ENCODE results near the gene ABL1.

ABL1 gene

DNA sequence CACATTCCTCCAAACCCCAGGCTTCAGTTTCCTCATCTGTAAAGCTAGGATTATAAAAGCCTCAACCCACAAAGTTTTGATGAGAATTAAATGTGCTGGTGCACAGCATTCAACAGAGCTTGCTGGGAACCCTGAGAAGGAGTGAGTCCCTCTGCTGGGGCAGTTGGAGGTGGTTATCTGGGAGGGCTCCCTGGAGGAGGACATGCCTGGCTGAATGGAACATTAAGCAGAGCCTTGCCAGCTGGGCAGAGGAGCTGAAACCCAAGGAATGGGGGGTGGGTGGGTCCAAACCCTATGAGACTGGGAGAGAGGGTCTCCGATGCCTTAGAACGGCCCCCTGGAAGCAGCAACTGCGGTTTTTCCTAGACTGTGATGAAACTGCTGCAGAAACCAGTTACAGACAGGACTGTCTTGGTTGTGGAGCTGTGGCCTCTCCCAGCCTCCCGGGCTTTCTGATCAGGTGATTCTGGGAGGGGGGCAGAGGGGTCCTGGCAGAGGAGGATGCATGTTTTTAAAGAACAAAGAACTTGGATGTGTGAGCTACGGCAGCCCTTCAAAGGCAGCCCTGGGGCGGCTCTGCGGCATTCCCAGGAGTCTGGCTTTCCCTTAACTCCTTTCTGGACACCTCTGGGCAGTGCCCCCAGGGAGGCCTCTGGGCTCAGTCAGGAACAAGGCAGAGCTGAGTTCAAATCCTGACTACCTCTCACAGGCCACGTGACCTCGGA lies 83.2 kb downstream of the ABL1 start:
- H3K4me2 ChIP-seq (ENCODE audit: low read length), result no peak overlapping the region
- no peaks in the 10 kb centered on the region for H3K9me2 ChIP-seq (ENCODE audit: low read depth, low read length)
- no peak for TF ChIP-seq EZH2 (IDR thresholded peaks at IDR 0.05; ENCODE audit: borderline replicate concordance, low read length)
- TF ChIP-seq, protein P1, sequence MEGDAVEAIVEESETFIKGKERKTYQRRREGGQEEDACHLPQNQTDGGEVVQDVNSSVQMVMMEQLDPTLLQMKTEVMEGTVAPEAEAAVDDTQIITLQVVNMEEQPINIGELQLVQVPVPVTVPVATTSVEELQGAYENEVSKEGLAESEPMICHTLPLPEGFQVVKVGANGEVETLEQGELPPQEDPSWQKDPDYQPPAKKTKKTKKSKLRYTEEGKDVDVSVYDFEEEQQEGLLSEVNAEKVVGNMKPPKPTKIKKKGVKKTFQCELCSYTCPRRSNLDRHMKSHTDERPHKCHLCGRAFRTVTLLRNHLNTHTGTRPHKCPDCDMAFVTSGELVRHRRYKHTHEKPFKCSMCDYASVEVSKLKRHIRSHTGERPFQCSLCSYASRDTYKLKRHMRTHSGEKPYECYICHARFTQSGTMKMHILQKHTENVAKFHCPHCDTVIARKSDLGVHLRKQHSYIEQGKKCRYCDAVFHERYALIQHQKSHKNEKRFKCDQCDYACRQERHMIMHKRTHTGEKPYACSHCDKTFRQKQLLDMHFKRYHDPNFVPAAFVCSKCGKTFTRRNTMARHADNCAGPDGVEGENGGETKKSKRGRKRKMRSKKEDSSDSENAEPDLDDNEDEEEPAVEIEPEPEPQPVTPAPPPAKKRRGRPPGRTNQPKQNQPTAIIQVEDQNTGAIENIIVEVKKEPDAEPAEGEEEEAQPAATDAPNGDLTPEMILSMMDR (IDR thresholded peaks at IDR 0.05; ENCODE audit: low read length), result no peak
- no peaks in the 10 kb centered on the region for H3K4me1 ChIP-seq (ENCODE audit: insufficient read depth, low read length, severe bottlenecking)
- H4K20me1 ChIP-seq (ENCODE audit: insufficient read depth, low read length), result no peaks in the 10 kb centered on the region
- H3F3A ChIP-seq (ENCODE audit: insufficient read depth, low read length), result no peaks in the 10 kb centered on the region
- no peaks in the 10 kb centered on the region for H3K79me2 ChIP-seq (ENCODE audit: insufficient read depth, low read length)
- no peak overlapping the region for H3K27ac ChIP-seq (ENCODE audit: low read depth, low read length, poor library complexity, severe bottlenecking)
- no peak overlapping the region for H3K4me3 ChIP-seq (ENCODE audit: low read depth, low read length, poor library complexity, severe bottlenecking)
- no peaks in the 10 kb centered on the region for H3K36me3 ChIP-seq (ENCODE audit: insufficient read depth, low read length)
- no peak overlapping the region for H3K9ac ChIP-seq (ENCODE audit: low read length)
- H2AFZ ChIP-seq (ENCODE audit: low read length), result no peak overlapping the region
- peaks cover 4% of the 10 kb centered on the region; the same call in 1 of the 2 replicates for H3K27me3 ChIP-seq (ENCODE audit: insufficient read depth, low read length)
- no peaks in the 10 kb centered on the region for H3K9me3 ChIP-seq (ENCODE audit: low read length)

DNA sequence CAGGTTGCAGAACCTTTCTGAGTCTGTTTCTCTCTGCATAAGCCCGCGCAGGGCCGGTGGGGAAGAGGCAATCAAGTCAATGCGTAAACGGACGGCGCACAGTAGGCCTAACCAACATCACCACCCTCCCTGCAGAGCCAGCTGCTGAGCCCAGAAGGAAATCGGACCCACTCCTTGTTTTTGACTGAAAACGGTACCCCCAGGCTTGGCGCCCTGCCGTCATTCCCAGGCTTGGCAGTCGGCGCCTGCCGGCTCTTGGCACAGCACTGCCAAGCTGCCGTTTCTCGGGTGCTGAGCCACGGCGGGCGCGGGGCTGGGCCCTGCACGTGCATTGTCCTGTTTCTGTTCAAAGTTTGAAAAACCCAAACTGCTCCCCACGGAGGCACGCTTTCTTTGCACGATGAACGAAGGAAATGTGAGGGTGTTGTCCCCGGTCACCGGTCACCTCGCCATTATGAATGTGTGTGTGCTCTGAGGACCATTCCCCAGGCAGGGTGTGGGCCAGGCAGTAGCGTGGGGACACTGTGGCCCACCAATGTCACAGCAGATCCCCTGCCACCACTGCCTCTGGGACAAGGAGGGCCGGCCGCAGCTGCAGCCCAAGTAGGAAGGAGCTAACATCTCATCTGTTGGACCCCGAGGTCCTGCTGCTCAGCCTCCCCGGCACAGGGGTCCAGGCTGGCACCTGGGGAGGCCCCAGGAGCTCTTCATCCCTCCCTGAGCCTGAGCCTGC lies 83.9 kb downstream of the ABL1 start:
- no peaks in the 10 kb centered on the region for H3K9me3 ChIP-seq (ENCODE audit: low read length)
- H2AFZ ChIP-seq (ENCODE audit: low read length), result no peak overlapping the region
- no peaks in the 10 kb centered on the region for H4K20me1 ChIP-seq (ENCODE audit: insufficient read depth, low read length)
- H3K9ac ChIP-seq (ENCODE audit: low read length), result no peak overlapping the region
- no peak overlapping the region for H3K4me3 ChIP-seq (ENCODE audit: low read depth, low read length, poor library complexity, severe bottlenecking)
- no peaks in the 10 kb centered on the region for H3K9me2 ChIP-seq (ENCODE audit: low read depth, low read length)
- no peak overlapping the region for H3K27ac ChIP-seq (ENCODE audit: low read depth, low read length, poor library complexity, severe bottlenecking)
- H3K27me3 ChIP-seq (ENCODE audit: insufficient read depth, low read length), result peaks cover 2% of the 10 kb centered on the region; the same call in 1 of the 2 replicates
- no peak overlapping the region for H3K4me2 ChIP-seq (ENCODE audit: low read length)
- H3F3A ChIP-seq (ENCODE audit: insufficient read depth, low read length), result no peaks in the 10 kb centered on the region
- no peak for TF ChIP-seq EZH2 (IDR thresholded peaks at IDR 0.05; ENCODE audit: borderline replicate concordance, low read length)
- TF ChIP-seq, protein P1 (IDR thresholded peaks at IDR 0.05; ENCODE audit: low read length), result no peak
- no peaks in the 10 kb centered on the region for H3K79me2 ChIP-seq (ENCODE audit: insufficient read depth, low read length)
- H3K4me1 ChIP-seq (ENCODE audit: insufficient read depth, low read length, severe bottlenecking), result no peaks in the 10 kb centered on the region
- H3K36me3 ChIP-seq (ENCODE audit: insufficient read depth, low read length), result no peaks in the 10 kb centered on the region

DNA sequence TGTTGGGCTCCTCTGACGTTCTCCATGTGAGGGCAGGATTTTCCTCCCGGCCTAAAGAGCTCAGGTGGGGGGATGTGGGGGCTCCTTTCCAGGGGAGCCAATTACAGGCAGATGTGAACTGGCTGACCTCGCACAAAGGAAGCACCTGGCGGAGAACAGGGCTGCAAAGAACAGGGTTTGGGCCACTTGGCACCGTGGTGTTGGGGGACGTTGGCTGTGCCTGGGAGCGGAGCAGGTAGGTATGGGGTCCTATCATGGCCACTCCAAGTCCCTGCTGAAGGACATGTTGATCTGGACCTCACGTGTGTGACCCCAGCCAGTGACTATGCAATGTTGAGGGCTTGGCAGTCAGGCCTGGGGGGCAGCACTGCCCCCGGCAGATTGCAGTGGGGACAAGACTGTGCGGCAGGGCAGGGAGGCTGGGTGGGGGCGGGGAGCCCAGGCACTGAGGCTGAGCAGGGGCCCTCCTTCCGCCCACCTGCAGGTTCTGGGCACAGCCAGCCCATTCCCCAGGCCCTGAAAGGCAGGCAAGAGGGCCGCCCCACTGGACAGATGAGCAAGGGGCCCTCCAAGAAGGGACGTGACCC lies 84.6 kb downstream of the ABL1 start:
- H3K9ac ChIP-seq (ENCODE audit: low read length), result no peak overlapping the region
- no peaks in the 10 kb centered on the region for H3K4me1 ChIP-seq (ENCODE audit: insufficient read depth, low read length, severe bottlenecking)
- no peaks in the 10 kb centered on the region for H3K9me3 ChIP-seq (ENCODE audit: low read length)
- no peaks in the 10 kb centered on the region for H3K36me3 ChIP-seq (ENCODE audit: insufficient read depth, low read length)
- H3F3A ChIP-seq (ENCODE audit: insufficient read depth, low read length), result no peaks in the 10 kb centered on the region
- no peaks in the 10 kb centered on the region for H4K20me1 ChIP-seq (ENCODE audit: insufficient read depth, low read length)
- no peak overlapping the region for H3K4me2 ChIP-seq (ENCODE audit: low read length)
- H3K4me3 ChIP-seq (ENCODE audit: low read depth, low read length, poor library complexity, severe bottlenecking), result no peak overlapping the region
- H3K9me2 ChIP-seq (ENCODE audit: low read depth, low read length), result no peaks in the 10 kb centered on the region
- TF ChIP-seq, protein P1 (IDR thresholded peaks at IDR 0.05; ENCODE audit: low read length), result no peak
- TF ChIP-seq EZH2 (IDR thresholded peaks at IDR 0.05; ENCODE audit: borderline replicate concordance, low read length), result no peak
- no peak overlapping the region for H2AFZ ChIP-seq (ENCODE audit: low read length)
- no peaks in the 10 kb centered on the region for H3K79me2 ChIP-seq (ENCODE audit: insufficient read depth, low read length)
- H3K27me3 ChIP-seq (ENCODE audit: insufficient read depth, low read length), result no peaks in the 10 kb centered on the region; the same call in 1 of the 2 replicates
- no peak overlapping the region for H3K27ac ChIP-seq (ENCODE audit: low read depth, low read length, poor library complexity, severe bottlenecking)

Data from OCI-LY1 (cell line).